GM18511 (cell line): ENCODE results near the gene RUNDC1.
"Not testable (repeated sequence)": the region's sequence is repeated elsewhere in the genome, so short reads cannot be mapped to it uniquely, and the experiment has no call there.

Experiments
- ATAC-seq: cut with Tn5 transposase; IDR thresholded peaks from one replicate; pipeline ENCODE4 v1.9.1; 2021; ENCODE audit warnings: mild to moderate bottlenecking, moderate library complexity; ENCODE audit not compliant: unreplicated experiment

Gene RUNDC1

GRCh38 chr17:42980274-42980765, at the start of gene RUNDC1:
Gene RUNDC1, plus strand, starts transcription at chr17:42980565. Its CDS starts 12 bp downstream, at chr17:42980577.
- ATAC-seq = peak; percentile 80

GRCh38 chr17:42937712-42938596, 42.4 kb upstream of the RUNDC1 start:
- ATAC-seq = no peak

- ATAC-seq = no peak
Observed at GRCh38 chr17:42944211-42944610, 36.2 kb upstream of the RUNDC1 start.

- no peak for ATAC-seq
Observed at GRCh38 chr17:42946812-42947211, 33.6 kb upstream of the RUNDC1 start.

DNA sequence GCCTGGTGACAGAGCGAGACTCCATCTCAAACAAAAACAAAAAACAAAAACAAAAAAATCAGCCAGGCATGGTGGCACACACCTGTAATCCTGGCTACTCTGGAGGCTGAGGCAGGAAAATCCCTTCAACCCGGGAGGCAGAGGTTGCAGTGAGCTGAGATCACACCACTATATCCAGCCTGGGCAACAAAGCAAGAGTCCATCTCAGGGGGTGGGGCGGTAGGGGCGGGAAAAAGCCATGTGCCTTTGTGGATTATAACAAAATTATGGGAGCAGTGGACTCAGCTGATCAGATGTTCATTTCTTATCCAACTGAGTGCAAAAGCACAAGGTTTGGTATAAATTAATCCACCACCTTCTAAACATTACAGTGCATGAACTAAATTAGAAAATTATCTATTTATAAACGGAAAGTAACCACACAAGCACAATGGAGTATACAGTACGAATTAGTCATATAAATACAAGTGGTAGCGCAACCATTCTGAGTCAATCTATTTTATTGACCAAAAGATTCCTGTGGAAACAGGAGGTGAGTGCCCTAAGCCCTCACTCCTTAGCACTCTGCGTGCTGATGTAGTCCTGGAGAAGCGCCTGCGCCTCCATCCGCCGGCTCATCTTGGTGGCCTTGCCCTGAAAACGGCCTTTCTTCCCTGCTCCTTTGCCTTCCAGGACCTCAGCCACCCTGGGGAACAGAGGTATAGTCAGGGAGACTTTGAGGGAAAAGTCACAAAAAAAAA, 30.2 kb upstream of the RUNDC1 start:
- ATAC-seq = no peak

DNA sequence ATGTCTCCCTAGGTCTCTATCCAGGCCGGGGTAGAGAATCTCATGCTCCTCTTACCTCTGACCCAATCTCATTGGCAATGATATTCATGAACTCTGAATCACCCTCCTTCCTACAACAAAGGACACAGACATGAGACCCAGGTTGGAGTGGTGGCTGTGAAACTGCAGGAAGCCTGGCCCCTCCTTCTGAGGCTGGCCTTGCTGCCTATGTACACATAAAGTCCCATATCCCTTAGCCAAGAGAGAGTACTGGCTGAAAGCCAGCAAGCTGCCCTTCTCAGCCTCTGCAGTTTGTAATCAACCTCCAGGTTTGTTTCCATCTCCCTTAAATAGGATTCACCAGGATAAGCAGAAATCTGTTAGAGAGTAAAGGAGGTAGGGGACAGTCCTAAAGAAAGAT, 26.7 kb upstream of the RUNDC1 start:
- ATAC-seq = no peak

DNA sequence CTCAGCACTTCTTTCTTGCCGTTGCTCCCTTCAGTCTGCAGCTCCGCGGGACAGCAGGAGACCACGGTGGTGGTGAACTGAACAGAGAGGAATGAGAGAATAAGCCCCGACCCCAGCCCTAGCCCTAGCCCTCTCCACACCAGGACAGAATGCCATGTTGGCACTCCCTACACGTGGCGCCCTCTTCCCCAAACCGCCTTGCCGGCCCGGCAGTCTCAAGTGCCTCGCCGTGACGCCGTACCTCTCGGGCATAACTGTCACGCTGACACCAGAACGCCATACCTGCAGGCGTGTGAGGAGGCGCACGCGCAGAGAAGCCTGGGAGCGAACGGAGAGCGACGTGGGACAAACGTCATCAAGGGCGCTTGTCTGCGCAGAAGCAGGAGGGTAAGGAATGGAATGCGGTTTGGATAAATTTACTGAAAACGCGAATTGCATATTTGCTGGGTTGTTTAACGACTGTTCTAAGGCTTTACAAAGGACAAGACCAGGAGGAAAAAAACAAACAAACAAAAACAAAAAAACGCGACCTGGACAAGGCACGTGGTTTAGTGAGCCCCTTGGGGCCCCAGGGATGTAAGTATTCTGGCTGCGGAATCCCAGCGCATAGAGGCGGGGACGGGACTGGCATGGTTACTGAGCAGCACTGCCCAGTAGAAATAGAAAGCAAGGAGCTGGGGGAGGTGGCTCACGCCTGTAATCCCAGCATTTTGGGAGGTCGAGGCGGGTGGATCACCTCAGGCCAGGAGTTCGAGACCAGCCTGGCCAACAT, 16.0 kb upstream of the RUNDC1 start, which contains the start of gene AARSD1:
Gene AARSD1, minus strand, starts transcription at position 294 of the 772 bp plus-strand sequence. Its CDS starts 14 bp downstream, at position 280.
- peak; percentile 76 for ATAC-seq

- no peak for ATAC-seq
Observed at GRCh38 chr17:42967925-42968324, 12.4 kb upstream of the RUNDC1 start.

- no peak for ATAC-seq
Observed at GRCh38 chr17:42969001-42969581, 11.3 kb upstream of the RUNDC1 start.

DNA sequence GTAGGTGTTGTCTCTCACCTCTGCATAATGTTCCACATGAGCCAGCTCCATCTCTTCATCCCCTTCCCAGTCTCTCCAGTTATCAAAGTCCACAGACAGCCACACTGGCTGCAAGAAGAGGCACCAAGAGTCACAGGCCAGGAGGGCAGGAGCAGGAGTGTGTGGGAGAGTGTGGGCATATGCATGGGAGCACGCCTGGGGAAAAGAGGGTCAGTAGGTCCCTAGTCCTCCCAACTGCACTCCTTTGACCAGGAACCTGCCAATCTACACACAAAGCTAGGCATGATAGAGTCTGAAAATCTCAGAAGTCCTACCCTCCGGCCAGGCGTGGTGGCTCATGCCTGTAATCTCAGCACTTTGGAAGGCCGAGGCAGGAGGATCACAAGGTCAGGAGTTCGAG, 8.8 kb upstream of the RUNDC1 start:
- no peak for ATAC-seq

- not testable (repeated sequence) for ATAC-seq
Observed at GRCh38 chr17:42973323-42973722, 7.0 kb upstream of the RUNDC1 start.

DNA sequence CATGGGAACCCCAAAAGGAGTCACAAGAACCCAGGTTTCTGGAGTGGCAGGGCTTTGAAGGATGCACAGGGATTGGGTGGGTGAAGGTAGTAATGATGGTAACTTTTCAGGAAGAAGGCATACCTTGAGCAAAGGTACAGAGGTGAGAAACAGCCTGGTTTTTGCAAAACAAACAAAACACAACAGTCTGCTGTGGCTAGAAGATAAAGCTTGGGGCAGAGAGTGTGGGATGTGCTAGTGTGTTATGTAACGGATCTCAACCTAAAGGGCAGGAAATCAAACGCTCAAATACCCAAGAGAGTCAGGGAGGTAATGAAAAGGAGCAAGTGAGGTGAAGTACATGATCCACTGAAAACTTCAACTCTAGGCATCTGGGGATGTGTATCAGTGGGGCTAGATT, 5.1 kb upstream of the RUNDC1 start:
- ATAC-seq = no peak

GRCh38 chr17:42975701-42976100, 4.7 kb upstream of the RUNDC1 start:
- ATAC-seq = not testable (repeated sequence)

GRCh38 chr17:42979511-42980273, 673 bp upstream of the RUNDC1 start, which contains the start of gene PTGES3L:
Gene PTGES3L, minus strand, starts transcription at chr17:42980080. Its CDS starts 27 bp downstream, at chr17:42980053.
- peak; percentile 42 for ATAC-seq

- peak; percentile 55 for ATAC-seq
Observed at GRCh38 chr17:42980766-42981397, 517 bp downstream of the RUNDC1 start.

GRCh38 chr17:42982266-42982665, 1.9 kb downstream of the RUNDC1 start:
- no peak for ATAC-seq

GRCh38 chr17:42985225-42985624, 4.9 kb downstream of the RUNDC1 start:
- no peak for ATAC-seq

GRCh38 chr17:42989141-42989540, 8.8 kb downstream of the RUNDC1 start:
- no peak for ATAC-seq
